MG63 (cell line): ENCODE results near the gene PFKFB4. TPM values are rescaled to one million over a fixed set of nuclear protein-coding genes. Genes with fewer than 3 reads are reported as not detected.

Experiments
- DNase-seq: peaks from one replicate; pipeline ENCODE4 v3.0.0-alpha.2; 2020
- H3K27me3 ChIP-seq: fragments of 250-450 bp; sonication (Bioruptor Pico); 2 replicates; pipeline ENCODE4 v1.5.1; 2020; ENCODE audit warnings: mild to moderate bottlenecking, moderate library complexity
- H3K36me3 ChIP-seq: fragments of 250-450 bp; sonication (Bioruptor Pico); 2 replicates; pipeline ENCODE4 v1.5.1; 2020; ENCODE audit warnings: mild to moderate bottlenecking, moderate library complexity
- H3K4me3 ChIP-seq: fragments of 250-450 bp; sonication (Bioruptor Pico); 2 replicates; pipeline ENCODE4 v1.5.1; 2020; ENCODE audit warnings: mild to moderate bottlenecking, moderate library complexity
- H3K9me3 ChIP-seq: fragments of 250-450 bp; sonication (Bioruptor Pico); 2 replicates; pipeline ENCODE4 v1.5.1; 2020; ENCODE audit warnings: mild to moderate bottlenecking, moderate library complexity
- total RNA-seq: library from RNA; depleted of rRNA; stranded (reverse); fragments of >200 nt; shearing (Covaris generic); gene quantifications from 2 replicates; pipeline ENCODE4 v1.2.3, GENCODE V29; 2014; ENCODE audit warnings: low replicate concordance

The PFKFB4 gene
- total RNA-seq, 1 experiment from 2014 or later, result 3.2 TPM

- Histone ChIP-seq H3K27me3 (no peaks in the 10 kb centered on the region), H3K36me3 (no peaks in the 10 kb centered on the region), H3K9me3 (no peaks in the 10 kb centered on the region), H3K4me3 (no peak overlapping the region)
- no peak for DNase-seq
These were observed 9.8 kb upstream of the PFKFB4 start for GRCh38 chr3:48566401-48566760.

DNA sequence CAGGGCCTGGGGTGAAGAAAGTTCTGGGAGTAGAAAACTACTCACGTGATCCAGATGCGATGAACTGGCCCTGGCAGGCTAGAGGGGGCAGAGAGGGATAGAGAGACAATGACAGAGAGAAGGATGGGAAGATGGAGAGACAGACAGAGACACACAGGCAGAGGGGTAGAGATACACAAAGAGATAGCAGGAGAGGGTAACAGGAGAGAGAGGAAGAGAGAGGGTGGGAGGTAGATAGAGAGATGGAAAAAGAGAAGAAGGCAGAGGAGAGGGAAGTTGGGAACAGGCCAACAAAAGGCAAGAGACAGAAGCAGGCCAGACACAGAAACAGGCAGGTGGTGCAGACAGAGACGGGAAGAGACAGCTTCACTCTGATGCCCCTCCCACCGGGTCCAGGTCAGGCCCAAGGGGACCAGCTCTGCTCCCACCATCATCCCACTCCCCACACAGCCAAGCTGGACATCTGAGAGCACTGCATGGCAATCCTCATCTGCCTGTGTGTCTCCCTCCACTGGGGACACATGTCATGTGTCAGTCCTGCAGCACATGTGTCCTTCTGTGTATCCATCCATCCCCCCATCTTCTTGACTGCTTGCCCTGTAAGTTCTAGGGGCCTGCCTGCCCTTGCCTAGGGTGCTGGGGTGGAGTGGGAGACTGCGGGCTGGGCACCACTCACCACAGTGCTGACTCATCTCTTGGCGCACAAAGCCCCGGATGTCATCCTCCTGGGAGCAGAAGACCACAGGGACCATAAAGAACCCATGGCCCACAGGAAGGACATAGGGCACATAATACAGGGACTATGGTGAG is 9.2 kb upstream of the PFKFB4 start:
- peak; percentile 83 for DNase-seq
- Histone ChIP-seq H3K36me3 (no peaks in the 10 kb centered on the region), H3K27me3 (no peaks in the 10 kb centered on the region), H3K9me3 (no peaks in the 10 kb centered on the region), H3K4me3 (no peak overlapping the region)

DNA sequence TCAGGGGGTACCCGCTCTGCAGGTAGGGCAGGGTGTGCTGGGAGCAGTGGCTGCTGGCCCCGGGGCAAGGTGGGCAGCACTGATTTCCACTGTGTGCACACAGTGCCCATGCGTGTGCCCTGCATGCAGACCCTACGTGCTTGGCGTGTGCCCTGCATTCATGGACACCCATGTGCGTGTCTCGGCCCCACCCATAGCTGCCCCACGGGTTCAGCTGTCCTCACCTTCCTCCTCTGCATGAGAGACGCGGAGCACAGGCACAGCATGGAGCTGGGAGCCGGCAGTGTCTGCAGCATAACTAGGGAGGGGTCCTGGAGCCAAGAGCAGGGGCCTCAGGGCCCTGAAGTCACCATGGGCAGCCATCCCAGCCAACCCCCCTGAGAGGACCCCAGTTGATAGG is 8.6 kb upstream of the PFKFB4 start:
- no peak overlapping the region for H3K4me3 ChIP-seq
- H3K36me3 ChIP-seq, result no peaks in the 10 kb centered on the region
- H3K9me3 ChIP-seq, result no peaks in the 10 kb centered on the region
- DNase-seq, result no peak
- no peaks in the 10 kb centered on the region for H3K27me3 ChIP-seq

- no peak for DNase-seq
- no peak overlapping the region for H3K4me3 ChIP-seq
- H3K36me3 ChIP-seq, result no peaks in the 10 kb centered on the region
- no peaks in the 10 kb centered on the region for H3K9me3 ChIP-seq
- H3K27me3 ChIP-seq, result no peaks in the 10 kb centered on the region
These were observed 8.1 kb upstream of the PFKFB4 start for GRCh38 chr3:48564667-48565066.

DNA sequence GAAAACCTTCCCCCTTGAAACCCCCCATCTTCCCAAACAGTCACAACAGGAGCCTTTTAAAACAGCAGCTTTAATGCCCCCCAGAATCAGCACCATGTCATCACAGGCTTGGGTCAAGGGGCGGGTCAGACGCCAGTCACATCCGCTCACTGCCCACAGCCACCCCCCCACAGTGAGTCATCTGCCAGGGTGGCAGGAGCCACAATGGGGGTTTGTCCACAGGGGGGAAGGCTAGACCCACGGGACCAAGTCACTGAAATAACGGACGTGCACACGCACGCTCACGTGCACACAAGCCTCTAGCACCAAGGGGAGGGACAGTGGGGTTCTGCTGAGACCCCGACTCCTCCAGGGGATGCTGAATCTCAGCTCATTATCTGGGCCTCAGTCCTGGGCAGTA is 7.4 kb upstream of the PFKFB4 start:
- no peaks in the 10 kb centered on the region for H3K36me3 ChIP-seq
- H3K9me3 ChIP-seq, result no peaks in the 10 kb centered on the region
- no peak overlapping the region for H3K4me3 ChIP-seq
- peak; percentile 84 for DNase-seq
- H3K27me3 ChIP-seq, result no peaks in the 10 kb centered on the region

DNA sequence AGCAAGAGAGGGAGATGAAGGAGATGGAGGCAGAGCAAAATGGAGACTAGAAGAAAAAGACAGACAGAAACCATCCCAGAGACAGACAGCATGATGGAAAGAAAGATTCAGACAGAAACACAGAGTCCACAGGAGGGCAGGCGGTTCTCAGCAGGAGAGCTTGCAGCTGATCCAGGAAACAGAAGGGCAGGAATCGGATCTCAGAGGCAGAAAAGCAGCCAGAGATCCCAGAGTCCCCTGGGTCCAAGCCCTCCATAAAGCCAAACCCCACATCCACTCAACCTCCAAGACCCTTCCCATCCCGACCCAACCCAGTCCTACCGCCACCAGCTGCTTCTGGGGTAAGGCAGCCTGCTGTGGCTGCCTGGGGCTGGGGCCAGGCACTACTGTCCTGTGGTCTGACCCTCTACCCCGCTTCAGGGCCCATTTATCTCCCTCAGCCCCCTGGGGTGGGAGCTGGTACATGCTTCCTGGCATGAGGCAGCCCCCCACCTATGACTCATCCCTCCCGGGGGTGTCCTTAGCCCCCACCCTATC is 6.8 kb upstream of the PFKFB4 start, which contains the start of gene UCN2:
UCN2 (minus strand) TSS at position 400 of the 537 bp plus-strand sequence. CDS start 657 bp downstream, outside the sequence.
- no peaks in the 10 kb centered on the region for H3K9me3 ChIP-seq
- no peaks in the 10 kb centered on the region for H3K27me3 ChIP-seq
- H3K4me3 ChIP-seq, result no peak within 1 kb of the TSS
- DNase-seq, result peak; percentile 23
- no peaks in the 10 kb centered on the region for H3K36me3 ChIP-seq

- Histone ChIP-seq H3K9me3 (no peaks in the 10 kb centered on the region), H3K4me3 (no peak overlapping the region), H3K27me3 (no peaks in the 10 kb centered on the region), H3K36me3 (no peaks in the 10 kb centered on the region)
- no peak for DNase-seq
These were observed 5.9 kb upstream of the PFKFB4 start for GRCh38 chr3:48562367-48563095.

DNA sequence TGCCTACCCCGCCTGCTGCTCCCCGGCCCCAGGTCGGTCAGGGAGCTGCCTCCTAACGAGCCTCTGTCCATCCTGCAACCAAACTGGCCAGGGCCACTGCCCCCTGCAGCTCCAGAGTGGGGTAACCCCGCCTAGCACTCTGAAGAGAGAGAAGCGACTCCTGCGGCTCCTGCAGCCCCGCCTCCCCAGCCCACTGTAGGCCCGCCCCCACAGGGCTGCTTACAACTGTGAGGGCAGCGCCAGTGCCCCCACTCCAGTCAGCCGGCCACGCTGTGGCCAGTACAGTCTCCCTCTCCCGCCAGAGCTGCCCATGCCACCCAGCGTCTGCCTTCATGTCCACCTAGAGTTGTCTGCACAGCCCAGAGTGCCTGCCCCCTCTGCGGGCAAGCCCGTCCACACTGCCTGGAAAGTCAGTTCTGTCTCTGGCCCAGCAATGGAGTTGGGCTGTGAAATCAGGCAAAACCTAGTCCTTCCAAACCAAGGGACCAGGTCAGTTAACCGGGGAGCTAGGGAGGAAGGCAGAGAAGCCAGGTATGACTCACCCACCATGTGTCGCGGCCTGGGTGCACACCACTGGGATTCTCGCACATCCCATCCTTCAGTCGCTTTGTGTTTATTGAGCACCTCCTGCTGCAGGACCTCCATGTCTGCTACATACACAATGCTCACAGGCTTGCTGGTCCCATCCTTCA is 4.6 kb upstream of the PFKFB4 start:
- DNase-seq, result peak; percentile 11
- Histone ChIP-seq H3K36me3 (no peaks in the 10 kb centered on the region), H3K27me3 (no peaks in the 10 kb centered on the region), H3K4me3 (no peak overlapping the region), H3K9me3 (no peaks in the 10 kb centered on the region)

- H3K36me3 ChIP-seq, result no peaks in the 10 kb centered on the region
- no peak overlapping the region for H3K4me3 ChIP-seq
- DNase-seq, result no peak
These were observed 4.0 kb upstream of the PFKFB4 start for GRCh38 chr3:48560648-48561018.

DNA sequence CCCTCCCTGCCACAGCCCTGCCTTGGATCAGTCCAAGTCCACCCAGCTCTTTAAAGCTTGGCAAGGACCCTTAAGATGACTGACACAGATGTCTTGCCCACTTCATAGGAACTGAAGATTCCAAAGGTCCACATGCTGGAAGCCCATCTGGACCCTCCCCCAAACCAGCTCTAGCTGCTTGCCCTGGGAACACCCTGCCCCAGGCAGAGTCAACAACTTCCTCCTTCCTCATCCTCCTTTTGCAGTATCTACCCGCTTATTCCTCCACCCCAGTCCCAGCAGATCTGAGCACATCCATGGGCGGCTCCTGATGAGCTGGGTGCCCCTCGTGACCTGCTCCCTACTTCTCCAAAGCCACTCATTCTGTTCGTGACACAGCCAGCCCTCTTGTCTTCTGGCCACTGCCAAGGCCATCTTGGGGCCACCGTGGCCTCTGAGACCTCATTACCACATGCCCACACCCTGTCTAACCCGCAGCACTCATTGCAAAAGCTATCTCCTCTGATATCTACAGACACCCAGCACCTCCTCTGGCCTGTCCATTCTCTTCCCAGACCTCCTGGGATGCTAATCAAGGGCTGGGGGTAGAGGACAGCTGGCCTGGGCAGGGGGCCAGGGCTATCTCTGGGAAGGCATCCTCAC is 2.0 kb upstream of the PFKFB4 start:
- Histone ChIP-seq H3K9me3 (no peaks in the 10 kb centered on the region), H3K4me3 (no peak overlapping the region), H3K27me3 (no peaks in the 10 kb centered on the region), H3K36me3 (no peaks in the 10 kb centered on the region)
- DNase-seq, result no peak

More at GRCh38 chr3:48560648-48561018, 4.0 kb upstream of the PFKFB4 start:
- Histone ChIP-seq H3K9me3 (no peaks in the 10 kb centered on the region), H3K27me3 (no peaks in the 10 kb centered on the region)

DNA sequence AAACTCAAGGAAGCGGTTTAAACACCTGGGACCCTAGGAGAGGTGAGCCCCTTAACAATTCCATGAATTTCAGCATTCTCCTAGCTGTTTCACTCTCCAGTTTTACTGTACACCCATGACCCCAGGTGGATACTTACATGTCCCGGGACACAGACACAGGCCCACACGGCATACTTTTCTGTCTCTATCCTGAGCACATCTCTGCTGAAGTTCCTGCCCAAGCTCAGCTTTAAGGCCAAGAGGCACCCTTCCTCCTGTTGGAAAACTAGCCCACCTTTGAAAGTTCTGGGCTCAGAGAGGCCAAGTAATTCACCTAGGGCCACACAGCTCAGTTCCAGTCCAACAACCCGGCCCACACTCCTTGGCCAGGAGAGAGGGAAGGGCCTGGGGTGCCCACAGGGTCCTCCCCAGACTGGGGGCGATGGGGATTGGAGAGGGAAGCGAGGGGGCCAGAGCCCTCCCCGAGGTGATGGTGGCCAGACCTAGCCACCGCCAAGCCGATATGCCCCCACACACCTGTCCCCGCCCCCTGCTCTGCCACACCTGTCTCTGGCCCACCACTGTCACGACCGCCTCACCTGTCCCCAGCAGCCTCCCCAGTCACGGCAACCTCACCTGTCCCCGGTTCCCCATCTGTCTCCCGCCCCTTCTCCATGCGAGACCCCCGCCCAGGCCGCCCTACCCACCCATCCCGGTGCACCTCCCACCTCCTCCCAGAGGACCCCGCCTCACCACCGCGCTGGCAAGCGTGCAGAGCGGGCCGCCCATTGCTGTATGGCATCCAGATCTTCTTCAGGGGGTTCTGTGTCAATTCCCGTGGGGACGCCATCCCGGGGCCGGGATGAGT is 431 bp downstream of the PFKFB4 start:
- Histone ChIP-seq H3K36me3 (no peaks in the 10 kb centered on the region), H3K9me3 (no peaks in the 10 kb centered on the region), H3K27me3 (no peaks in the 10 kb centered on the region), H3K4me3 (peak overlapping the region; percentile 57)
- no peak for DNase-seq

- H3K27me3 ChIP-seq, result no peaks in the 10 kb centered on the region
- no peaks in the 10 kb centered on the region for H3K9me3 ChIP-seq
- DNase-seq, result no peak
- H3K36me3 ChIP-seq, result no peaks in the 10 kb centered on the region
- no peak overlapping the region for H3K4me3 ChIP-seq
These were observed 1.2 kb downstream of the PFKFB4 start for GRCh38 chr3:48555231-48555948.

DNA sequence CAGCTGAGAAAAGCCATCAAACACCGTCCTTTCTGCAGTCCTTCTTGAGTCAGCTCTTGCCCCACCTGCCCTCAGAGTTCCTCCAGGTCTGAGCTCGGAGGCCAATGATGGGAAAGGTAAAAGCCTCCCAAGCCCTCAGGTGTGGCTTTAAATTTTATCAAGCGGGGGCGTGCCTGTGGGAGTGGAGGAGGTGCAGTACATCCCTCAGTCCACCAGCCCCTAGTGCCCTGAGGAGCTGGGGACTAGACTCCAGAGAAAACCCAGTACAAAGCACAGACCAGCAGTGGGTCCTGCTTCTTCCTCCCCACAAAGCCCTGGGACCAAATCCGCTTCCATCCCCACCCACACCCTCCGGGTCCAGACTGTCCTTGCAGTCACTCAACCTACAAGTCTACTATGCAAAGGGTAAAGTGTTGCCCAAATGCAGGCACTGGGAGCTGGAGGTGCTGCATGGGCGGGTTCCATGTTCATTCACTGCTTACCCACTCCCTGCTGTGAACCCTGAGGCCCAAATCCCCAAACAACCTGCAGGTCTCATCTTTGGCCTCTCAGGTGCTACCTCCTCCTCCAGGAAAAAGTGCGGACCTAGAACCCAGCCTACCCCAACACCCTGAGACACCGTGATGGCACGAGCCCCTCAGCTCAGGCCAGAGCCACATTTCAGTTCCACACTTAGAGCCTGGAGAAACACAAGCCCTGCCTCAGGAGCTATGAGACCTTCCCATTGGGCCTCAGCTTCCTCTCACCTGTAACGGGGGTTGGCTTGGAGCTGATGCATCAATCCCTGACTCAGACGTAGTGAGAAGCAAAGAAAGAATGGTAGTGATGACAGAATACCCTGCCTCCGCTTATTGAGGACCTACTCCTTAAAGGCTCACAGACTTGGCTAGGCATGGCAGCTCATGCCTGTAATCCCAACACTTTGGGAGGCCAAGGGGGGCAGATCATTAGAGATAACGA is 2.4 kb downstream of the PFKFB4 start:
- H3K4me3 ChIP-seq, result no peak overlapping the region
- H3K27me3 ChIP-seq, result no peaks in the 10 kb centered on the region
- no peaks in the 10 kb centered on the region for H3K9me3 ChIP-seq
- no peak for DNase-seq
- no peaks in the 10 kb centered on the region for H3K36me3 ChIP-seq

- Histone ChIP-seq H3K4me3 (no peak overlapping the region), H3K27me3 (no peaks in the 10 kb centered on the region), H3K9me3 (no peaks in the 10 kb centered on the region), H3K36me3 (no peaks in the 10 kb centered on the region)
- no peak for DNase-seq
These were observed 3.2 kb downstream of the PFKFB4 start for GRCh38 chr3:48553361-48553760.
